SKM-1 treated with dmso at 0.1 percent for 144 hours (cell line): ENCODE data around the gene SLC5A4.
"Not testable (repeated sequence)": the region's sequence is repeated elsewhere in the genome, so short reads cannot be mapped to it uniquely, and the experiment has no call there.

Source experiments
- DNase-seq: peaks from one replicate; lab custom pipeline; 2025; ENCODE audit not compliant: unreplicated experiment; lab: John Stamatoyannopoulos, UW

SLC5A4 gene

DNA sequence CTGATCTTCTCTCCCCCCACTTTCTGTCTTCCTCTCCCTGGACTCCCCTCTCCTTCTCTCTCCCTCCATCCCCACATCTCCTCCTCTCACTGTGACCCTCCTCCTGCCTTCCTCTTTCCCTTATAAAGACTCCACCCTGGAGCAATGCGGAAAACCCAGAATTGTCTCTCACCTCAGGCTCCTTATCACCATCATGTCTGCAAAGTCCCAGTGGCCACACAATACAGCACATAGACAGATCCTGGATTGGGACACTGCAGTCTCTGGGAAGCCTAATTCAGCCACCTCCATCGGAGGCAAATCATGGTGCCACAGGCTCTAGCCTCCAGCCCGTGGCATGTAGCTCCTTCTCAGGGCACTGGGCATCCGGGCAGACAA is 53.0 kb downstream of the SLC5A4 start:
- DNase-seq = no peak

DNA sequence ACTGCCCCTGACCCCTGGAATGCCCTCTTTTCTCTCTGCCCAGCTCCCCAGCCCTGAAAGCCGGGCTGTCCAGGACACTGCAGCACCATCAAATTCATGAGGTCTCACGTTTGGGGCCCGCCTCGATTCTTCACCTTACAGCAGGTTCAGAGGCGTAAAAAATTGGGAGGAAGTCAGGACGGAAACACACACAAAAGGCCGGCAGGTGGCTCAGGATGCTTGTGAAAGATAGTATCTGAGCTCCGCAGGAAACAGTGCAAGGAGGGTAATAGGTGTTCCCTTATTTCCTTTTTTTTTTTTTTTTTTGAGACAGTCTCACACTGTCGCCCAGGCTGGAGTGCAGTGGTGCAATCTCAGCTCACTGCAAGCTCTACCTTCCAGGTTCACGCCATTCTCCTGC is 54.4 kb downstream of the SLC5A4 start:
- DNase-seq = peak; percentile 5

DNA sequence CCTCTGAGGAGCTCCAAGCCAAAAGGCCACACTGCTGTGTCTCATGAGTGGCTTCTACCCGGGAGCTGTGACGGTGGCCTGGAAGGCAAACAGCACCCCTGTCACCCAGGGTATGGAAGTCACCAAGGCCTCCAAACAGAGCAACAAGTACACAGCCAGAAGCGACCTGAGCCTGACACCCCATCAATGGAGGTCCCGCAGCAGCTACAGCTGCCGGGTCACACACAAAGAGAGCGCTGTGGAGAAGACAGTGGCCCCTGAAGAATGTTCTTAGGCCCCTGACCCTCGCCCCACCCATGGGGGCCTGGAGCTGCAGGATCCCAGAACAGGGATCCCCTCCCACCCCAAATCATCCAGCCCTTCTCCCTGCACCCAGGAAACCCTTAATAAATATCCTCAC is 55.2 kb downstream of the SLC5A4 start:
- DNase-seq = no peak

DNA sequence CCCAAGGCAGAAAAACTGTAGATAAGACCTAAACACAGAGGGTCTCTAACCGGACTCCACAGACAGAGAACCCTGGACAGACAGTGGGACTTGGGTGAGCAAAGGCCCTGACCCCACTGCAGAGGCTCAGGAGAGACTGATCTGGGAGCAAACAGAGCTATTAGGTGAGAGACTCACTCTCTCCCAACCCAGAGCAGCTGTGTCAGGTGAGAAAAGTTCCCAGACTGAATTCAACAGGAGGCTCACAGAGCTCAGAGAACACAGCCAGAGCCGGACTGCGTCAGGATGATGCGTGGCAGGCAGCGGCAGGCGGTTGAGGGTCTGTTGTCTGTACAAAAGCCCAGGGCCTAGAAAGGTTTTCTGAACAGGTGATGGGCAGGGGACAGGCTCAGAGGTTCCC is 55.8 kb downstream of the SLC5A4 start:
- DNase-seq = no peak

DNA sequence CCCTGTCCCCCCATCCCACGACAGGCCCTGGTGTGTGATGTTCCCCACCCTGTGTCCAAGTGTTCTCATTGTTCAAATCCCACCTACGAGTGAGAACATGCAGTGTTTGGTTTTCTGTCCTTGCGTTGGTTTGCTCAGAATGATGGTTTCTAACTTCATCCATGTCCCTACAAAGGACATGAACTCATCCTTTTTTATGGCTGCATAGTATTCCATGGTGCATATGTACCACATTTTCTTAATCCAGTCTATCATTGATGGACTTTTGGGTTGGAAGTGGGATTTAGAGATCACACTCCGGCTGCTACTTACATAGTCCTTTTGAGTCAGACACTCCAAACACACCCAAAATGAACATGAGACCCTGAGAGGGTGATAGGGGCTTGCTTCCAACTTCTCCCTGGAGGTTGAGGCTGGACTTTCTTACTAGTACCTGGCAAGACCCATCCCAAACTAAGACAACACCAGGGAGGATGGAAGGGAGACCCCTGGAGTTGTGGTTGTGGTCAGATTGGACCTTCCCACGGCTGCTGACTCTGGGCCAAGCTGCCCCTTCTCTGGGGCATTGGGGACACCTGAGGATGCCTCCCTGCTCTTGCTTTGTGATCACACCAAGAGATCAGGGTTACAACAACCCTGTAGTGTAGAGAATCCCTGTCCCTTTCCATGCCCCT is 57.5 kb downstream of the SLC5A4 start:
- not testable (repeated sequence) for DNase-seq

DNA sequence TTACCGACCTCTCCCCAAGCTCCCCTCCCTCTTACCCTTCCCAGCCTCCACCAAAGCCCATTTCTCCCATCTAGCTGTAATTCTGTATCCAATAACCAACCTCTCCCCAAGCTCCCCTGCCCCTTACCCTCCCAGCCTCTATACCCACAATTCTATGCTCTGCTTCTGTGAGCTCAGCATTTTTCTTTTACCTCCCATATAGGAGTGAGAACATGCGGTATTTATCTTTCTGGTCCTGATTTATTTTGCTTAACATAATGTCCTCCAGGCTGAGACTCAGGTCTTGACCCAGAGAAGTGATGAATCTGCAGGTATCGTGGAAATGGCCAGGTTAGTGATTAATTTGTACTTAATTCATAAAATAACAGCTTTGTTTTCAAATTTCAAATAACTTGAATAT is 59.2 kb downstream of the SLC5A4 start:
- DNase-seq = not testable (repeated sequence)

DNA sequence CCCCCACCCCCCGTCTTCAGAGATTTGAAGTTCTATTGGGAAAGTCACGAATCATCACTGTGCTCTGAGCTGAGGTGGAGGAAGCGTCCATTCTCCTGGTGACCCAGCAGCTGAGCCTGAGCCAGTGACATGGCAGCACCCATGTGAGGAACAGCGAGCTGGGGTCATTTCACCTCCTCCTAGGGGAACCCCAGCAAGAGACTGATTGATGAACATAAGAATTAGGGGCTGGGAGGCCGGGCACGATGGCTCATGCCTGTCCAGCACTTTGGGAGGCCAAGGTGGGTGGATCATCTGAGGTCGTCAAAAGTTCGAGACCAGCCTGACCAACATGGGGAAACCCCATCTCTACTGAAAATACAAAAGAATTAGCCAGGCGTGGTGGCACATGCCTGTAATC is 61.8 kb downstream of the SLC5A4 start:
- DNase-seq = not testable (repeated sequence)

DNA sequence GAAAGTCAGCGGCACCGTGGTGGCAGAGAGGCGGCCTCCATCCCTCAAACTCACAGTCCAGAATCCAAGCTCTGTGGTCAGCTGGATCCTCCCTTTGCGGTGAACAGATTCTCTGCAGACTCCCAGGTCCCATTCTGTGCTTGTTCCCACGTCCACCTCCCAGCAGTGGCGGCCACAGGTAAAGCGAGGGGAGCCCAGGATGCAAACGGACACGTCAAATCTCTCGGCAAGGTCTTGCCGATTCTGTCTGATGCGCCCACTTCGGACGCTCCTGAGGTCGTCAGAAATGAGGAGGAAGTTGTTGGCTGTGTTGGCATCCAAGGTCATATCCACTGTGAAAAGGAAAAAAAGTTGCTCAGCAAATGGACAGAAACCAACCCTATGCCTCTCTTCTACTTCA is 64.1 kb downstream of the SLC5A4 start:
- not testable (repeated sequence) for DNase-seq

DNA sequence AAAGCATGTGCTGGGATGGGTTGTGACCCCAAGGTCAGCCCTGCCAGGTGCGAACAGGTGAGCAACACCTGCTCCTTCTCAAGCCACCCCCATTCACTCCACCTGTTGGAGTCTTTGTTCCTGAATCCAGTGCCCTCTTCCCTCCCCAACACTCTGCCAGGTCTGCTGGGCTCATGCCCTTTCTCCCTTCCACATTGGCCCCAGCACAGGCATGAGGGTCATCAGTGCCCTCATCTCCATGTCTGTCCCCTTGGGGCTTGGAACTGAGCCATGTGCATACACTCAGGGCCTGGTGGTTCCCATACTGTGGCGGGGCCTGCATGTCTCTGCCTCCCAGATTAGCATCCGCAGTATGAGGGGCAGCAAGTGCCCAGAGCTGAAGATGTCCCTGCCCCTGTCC is 69.3 kb downstream of the SLC5A4 start:
- DNase-seq = no peak

DNA sequence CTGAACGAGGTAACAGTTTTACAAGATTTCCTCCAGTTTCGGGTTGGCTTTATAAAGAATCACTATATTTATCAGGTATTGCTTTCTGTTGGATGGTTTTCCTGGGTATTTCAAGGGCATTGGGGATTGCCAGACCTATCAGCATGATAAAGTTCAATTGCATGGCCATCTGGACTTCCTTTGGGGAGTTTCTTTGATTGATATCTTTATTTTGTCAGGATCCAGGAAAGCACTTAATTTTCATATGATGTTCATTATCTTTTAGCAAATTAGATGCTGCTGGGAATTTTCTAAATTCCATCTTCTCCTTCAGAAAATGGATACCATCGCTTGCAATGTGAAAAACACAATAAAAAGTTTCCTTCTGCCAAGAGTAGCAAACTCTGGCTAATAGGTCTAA is 71.5 kb downstream of the SLC5A4 start:
- DNase-seq = no peak

DNA sequence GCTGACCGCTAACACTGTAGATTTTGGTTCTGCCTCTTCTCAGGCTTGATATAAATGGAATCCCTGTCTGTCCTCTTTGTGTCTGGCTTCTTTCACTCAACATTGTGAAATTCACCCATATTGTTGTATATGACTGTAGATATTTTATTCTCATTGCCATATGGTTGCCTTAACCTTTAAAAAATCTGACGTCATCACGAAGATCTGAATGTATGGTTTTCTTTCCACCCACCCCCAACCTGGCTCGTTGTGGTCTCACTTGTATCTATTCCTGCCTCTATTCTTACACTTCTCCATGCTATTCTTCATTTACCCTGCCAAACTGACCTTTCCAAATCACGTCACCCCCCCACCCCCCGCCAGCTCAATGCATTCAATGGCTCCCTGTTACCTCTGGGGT is 74.1 kb downstream of the SLC5A4 start:
- DNase-seq = no peak

DNA sequence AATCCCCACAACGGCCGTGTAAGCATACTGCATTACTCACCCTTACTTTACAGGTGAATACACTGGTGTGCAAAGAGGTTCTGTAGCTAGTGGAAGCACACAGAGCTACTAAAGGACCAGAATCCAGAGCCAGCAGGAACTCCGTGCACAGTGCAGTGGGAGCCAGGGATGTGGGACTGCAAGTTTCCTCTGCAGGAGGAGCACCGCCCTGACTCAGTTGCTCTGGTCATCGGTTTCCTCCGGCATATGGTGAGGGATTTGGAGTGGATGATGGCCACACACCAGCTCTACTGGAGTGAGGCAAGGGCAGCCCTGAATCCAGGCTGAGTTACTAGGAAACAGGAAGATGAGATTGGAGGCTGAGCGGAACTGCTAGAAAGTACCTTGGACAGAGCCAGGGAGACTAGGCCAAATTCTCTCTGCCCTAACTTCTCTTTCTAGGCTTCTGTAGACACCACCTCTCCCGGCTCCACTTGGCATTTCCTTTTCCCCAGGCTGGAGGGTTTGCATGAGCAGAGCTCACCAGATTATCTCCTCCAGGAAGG is 77.9 kb downstream of the SLC5A4 start:
- no peak for DNase-seq

DNA sequence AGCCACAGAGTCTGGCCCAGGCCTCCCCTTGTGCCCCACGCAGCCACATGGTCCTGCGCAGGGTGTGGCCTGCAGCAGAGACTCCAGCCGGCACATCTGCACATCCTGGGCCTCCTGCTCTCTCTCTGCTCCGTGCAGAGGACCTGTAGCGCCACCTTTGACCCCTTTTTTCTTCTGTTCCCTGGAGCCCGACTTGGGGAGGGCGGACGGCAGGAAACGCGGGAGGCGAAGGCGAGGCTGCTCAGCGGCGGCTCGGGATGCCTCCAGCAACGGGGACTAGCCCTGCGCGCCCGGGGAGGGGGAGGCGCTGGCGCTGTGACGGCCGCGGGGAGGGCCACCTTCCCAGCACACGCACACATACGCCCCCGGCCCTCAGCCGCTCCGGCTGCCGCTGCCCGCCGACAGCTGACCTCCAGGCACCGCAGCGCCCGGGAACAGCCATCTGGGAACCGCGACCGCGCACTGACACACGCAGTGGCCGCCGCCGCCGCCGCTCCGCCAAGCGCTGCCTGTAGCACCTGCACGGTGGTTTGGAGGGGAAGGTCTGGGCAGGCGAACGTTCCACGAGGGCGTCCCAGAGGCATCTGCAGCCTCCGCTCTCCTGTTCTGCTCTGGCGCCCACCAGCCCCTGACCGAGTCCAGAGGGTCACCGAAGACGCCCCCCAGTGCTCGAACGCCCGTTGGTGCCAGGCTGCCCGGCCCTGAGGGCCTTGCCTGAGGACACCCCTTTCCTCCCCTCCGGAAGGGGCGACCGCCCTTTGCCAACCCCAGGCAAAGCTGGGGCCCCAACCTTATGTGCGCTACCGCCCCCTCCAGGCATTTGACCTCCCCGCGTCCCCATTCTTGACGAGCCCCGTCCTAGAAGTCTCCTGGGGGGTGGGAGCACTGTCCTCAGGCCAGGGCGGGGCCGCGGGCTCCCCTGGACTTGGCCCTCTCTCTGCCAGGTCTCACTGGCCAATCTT is 79.2 kb downstream of the SLC5A4 start:
- no peak for DNase-seq

DNA sequence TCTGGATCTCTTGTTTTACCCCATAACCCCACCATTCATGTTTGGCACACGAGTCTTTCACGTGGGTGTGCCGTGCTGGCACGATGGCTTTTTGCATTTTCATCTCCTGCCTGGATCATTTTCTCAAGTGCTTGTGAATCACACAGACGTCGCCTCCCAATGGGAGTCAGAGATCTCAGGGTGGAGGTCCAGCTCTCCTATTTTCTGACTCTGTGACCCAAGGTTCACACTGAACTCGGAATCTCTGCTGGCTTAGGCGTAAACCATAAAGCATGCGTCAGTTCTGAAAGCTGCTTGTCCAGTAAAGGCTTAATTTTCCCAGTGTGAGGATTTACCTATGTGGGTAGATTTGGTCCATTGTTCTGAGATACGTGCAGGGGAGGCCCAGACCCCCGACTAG is 80.0 kb downstream of the SLC5A4 start:
- DNase-seq = no peak
